Measurements from ENCODE around the gene IGSF21.

- TF ChIP-seq CTCF (IDR thresholded peaks at IDR 0.05; ENCODE audit: low read depth, low read length, poor library complexity, severe bottlenecking) (no peak), EZH2phosphoT487 (IDR thresholded peaks at IDR 0.05; ENCODE audit: borderline replicate concordance, low read length) (no peak)
These were observed 17.0 kb upstream of the IGSF21 start for GRCh38 chr1:18090636-18091035.
